Stomach smooth muscle (tissue), 2 donors: ENCODE results near the gene SYNPR.

ENCODE experiments used
- H3K27ac ChIP-seq: one replicate; pipeline ENCODE4 v1.7.0; 2013; ENCODE audit warnings: mild to moderate bottlenecking, low read length, inconsistent platforms
- H3K27me3 ChIP-seq, 2 donors: one replicate each; pipeline ENCODE4 v1.7.0; 2013; ENCODE audit warnings: low read length in 2 of 2; ENCODE audit not compliant: insufficient read depth in 2 of 2, control insufficient read depth in 1 of 2
- H3K36me3 ChIP-seq, 2 donors: one replicate each; pipeline ENCODE4 v1.7.0; 2013; ENCODE audit warnings: low read length in 2 of 2; ENCODE audit not compliant: control insufficient read depth in 2 of 2, insufficient read depth in 2 of 2
- H3K4me1 ChIP-seq: one replicate; pipeline ENCODE4 v1.7.0; 2013; ENCODE audit warnings: low read length; ENCODE audit not compliant: control insufficient read depth, insufficient read depth
- H3K4me3 ChIP-seq, 2 donors: one replicate each; pipeline ENCODE4 v1.7.0; 2013; ENCODE audit warnings: low read length in 2 of 2
- H3K9ac ChIP-seq, 2 donors: one replicate each; pipeline ENCODE4 v1.7.0; 2013; ENCODE audit warnings: low read length in 2 of 2, mild to moderate bottlenecking in 1 of 2
- H3K9me3 ChIP-seq, 2 donors: one replicate each; pipeline ENCODE4 v1.7.0; 2013; ENCODE audit warnings: low read length in 2 of 2; ENCODE audit not compliant: control insufficient read depth in 2 of 2
- donor health status: healthy.
- donor health status: Pancreatic carcinoma.

SYNPR gene

GRCh38 chr3:63493101-63493500 lies 215.0 kb downstream of the SYNPR start:
- Histone ChIP-seq H3K27ac (no peak overlapping the region), H3K9me3 (peaks cover 0 to 4% of the 10 kb centered on the region in 2 donors)

DNA sequence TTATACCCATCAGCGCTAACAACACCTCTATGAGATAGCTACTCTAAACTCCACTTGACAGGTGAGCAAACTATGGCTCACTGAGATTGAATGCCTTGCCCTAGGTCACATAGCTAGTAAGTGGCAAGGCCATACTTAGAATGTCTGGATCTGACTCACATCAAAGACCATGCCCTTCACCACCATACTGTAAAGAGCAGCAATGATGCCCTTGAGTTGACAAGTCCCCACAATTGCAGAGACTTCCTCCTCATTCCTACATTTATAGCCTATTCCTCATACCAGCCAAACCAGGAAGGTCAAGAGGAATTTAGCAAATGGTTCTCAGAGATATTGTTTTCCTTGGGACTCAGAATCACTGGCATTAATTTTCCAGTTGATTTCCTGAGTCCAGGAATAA lies 216.5 kb downstream of the SYNPR start:
- no peaks in the 10 kb centered on the region for H3K36me3 ChIP-seq
- no peak overlapping the region for H3K4me3 ChIP-seq
- peaks cover 0 to 4% of the 10 kb centered on the region in 2 donors for H3K9me3 ChIP-seq
- no peak overlapping the region for H3K9ac ChIP-seq
- no peaks in the 10 kb centered on the region for H3K4me1 ChIP-seq
- no peak overlapping the region for H3K27ac ChIP-seq
- H3K27me3 ChIP-seq: peaks cover 0 to 3% of the 10 kb centered on the region in 2 donors

More at GRCh38 chr3:63493101-63493500, 215.0 kb downstream of the SYNPR start:
- no peaks in the 10 kb centered on the region for H3K36me3 ChIP-seq
- no peaks in the 10 kb centered on the region for H3K4me1 ChIP-seq
- H3K27me3 ChIP-seq: peaks cover 0 to 3% of the 10 kb centered on the region in 2 donors
- no peak overlapping the region for H3K4me3 ChIP-seq
- H3K9ac ChIP-seq: no peak overlapping the region

DNA sequence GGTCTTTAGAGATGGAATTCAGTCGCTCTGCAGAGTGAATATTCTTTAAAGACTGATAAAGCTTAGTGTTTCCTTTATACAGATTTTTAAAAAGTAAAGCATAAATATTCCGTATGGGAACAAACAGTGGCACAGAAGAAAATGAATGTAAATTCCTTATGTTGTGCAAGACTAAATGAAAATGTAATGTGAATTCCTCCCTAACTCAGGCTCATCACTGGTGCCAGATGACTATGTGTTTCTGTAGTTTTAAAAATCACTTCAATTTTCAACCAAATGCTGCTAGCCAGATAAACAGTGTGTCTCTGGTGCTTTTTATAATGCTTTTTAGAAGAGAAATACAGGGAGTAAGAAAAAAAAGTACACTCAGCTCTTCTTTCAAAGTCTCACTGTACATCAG lies 219.5 kb downstream of the SYNPR start:
- no peak overlapping the region for H3K9ac ChIP-seq
- H3K9me3 ChIP-seq: peaks cover 0 to 4% of the 10 kb centered on the region in 2 donors
- no peaks in the 10 kb centered on the region for H3K36me3 ChIP-seq
- H3K27ac ChIP-seq: no peak overlapping the region
- no peak overlapping the region for H3K4me3 ChIP-seq
- peaks cover 0 to 3% of the 10 kb centered on the region in 2 donors for H3K27me3 ChIP-seq
- H3K4me1 ChIP-seq: no peaks in the 10 kb centered on the region

DNA sequence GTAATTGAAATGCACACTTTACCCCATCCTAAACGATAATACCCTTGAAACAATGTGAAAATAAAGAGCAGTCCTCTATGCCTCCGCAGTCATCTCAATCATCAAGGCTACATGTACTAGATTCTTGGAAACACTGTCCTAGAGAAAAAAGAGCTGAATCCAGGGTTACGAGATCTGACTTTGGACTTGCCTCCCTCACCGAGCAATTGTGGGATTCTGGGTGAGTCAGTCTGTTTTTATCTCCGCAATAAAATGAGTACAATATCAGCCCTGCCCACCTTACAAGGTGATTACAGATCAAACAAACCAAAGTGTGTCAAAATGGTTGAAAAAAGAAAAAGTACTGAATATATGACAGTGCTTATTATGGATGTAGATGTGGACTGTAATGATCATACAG lies 222.1 kb downstream of the SYNPR start:
- no peaks in the 10 kb centered on the region for H3K4me1 ChIP-seq
- H3K36me3 ChIP-seq: no peaks in the 10 kb centered on the region
- no peak overlapping the region for H3K9ac ChIP-seq
- no peaks in the 10 kb centered on the region for H3K9me3 ChIP-seq
- H3K27me3 ChIP-seq: peaks cover 0 to 3% of the 10 kb centered on the region in 2 donors
- no peak overlapping the region for H3K4me3 ChIP-seq
- H3K27ac ChIP-seq: no peak overlapping the region

DNA sequence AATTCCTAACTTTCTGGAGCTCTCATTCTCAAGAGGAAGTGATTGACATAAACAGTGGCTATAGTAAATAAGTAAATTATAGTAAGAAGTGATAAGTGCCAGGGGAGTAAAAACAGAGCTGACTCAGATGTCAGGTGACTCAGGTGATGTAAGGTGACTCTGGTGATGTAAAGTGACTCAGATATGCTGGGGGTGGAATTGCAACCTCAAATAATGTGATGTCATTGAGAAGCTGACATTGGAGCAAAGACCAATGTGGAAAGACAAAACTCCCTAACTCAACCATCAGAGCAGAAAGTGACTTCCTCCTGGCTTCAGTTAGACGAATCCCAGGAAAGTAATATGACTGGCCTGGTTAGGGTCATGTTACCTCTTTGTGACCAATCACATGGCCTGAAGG lies 230.2 kb downstream of the SYNPR start:
- no peaks in the 10 kb centered on the region for H3K27me3 ChIP-seq
- H3K4me3 ChIP-seq: no peak overlapping the region
- no peaks in the 10 kb centered on the region for H3K9me3 ChIP-seq
- no peaks in the 10 kb centered on the region for H3K36me3 ChIP-seq
- H3K27ac ChIP-seq: no peak overlapping the region
- no peak overlapping the region for H3K9ac ChIP-seq
- no peaks in the 10 kb centered on the region for H3K4me1 ChIP-seq

DNA sequence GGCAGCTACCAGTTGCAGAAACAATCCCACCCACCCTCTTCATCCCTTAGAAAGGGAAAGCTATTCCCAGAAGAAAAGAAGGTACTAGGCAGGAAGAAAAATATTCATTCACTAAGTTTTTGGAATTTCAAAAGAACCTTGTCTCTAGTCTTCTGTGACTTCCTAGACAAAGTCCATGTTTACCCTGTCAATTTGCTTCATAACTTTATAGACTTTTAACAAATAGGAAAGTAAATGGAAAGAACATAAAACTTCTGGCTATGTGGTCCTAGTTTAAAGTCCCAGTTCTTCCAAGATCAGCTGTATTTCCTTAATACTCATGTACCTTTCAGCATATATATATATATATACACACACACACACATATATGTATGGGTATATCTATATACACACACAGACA lies 230.7 kb downstream of the SYNPR start:
- H3K36me3 ChIP-seq: no peaks in the 10 kb centered on the region
- H3K27ac ChIP-seq: no peak overlapping the region
- H3K9me3 ChIP-seq: no peaks in the 10 kb centered on the region
- H3K4me3 ChIP-seq: no peak overlapping the region
- no peak overlapping the region for H3K9ac ChIP-seq
- H3K27me3 ChIP-seq: no peaks in the 10 kb centered on the region
- H3K4me1 ChIP-seq: no peaks in the 10 kb centered on the region

GRCh38 chr3:63513791-63514190 lies 235.7 kb downstream of the SYNPR start:
- H3K4me3 ChIP-seq: no peak overlapping the region
- no peak overlapping the region for H3K27ac ChIP-seq
- no peaks in the 10 kb centered on the region for H3K4me1 ChIP-seq
- H3K9ac ChIP-seq: no peak overlapping the region
- H3K27me3 ChIP-seq: no peaks in the 10 kb centered on the region
- H3K36me3 ChIP-seq: no peaks in the 10 kb centered on the region
- H3K9me3 ChIP-seq: no peaks in the 10 kb centered on the region

DNA sequence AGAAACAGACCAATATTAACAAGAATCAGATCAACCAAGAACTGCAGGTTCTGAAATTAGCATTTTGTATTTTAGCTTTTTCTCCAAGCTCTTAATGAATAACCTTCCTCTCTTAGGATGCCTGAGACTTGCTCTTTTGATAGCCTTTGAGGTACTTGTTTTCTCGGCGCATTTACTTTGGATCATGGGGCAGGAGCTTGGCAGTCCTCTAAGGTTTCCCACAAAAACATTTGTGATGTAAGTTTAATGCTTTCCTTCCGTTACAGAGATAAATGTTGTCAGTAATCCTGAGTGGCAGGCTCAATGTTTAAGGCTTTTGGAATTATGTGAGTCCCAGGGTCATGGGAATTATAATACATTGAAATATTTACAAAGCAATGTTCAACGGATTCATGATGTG lies 236.6 kb downstream of the SYNPR start:
- no peak overlapping the region for H3K9ac ChIP-seq
- H3K27me3 ChIP-seq: no peaks in the 10 kb centered on the region
- H3K27ac ChIP-seq: no peak overlapping the region
- no peaks in the 10 kb centered on the region for H3K4me1 ChIP-seq
- H3K36me3 ChIP-seq: no peaks in the 10 kb centered on the region
- H3K4me3 ChIP-seq: no peak overlapping the region
- H3K9me3 ChIP-seq: no peaks in the 10 kb centered on the region

DNA sequence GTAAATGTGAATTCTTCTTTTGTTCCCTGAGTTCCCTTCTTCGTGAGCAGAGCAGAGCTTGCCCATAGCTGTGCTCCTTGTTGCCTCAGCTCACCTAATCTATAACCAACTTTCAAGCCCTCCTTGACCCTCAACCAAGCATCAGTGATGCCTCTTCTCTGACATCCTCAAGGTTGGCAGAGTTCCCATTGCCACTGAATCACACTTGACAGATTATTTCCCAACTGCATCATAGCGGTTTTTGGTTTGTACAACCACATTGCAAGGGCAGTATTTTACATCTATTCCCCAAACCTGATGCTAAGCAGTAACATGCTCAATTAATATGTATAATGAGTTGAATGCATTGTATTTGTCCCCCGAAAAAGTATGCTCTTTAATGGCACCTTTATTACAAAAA lies 241.3 kb downstream of the SYNPR start:
- Histone ChIP-seq H3K9me3 (no peaks in the 10 kb centered on the region), H3K4me3 (no peak overlapping the region), H3K9ac (no peak overlapping the region), H3K27me3 (peaks cover 0 to 2% of the 10 kb centered on the region in 2 donors), H3K36me3 (no peaks in the 10 kb centered on the region), H3K4me1 (peaks cover 2% of the 10 kb centered on the region), H3K27ac (no peak overlapping the region)

- Histone ChIP-seq H3K9ac (no peak overlapping the region), H3K27me3 (peaks cover 0 to 2% of the 10 kb centered on the region in 2 donors), H3K9me3 (no peaks in the 10 kb centered on the region), H3K4me3 (no peak overlapping the region), H3K4me1 (peaks cover 2% of the 10 kb centered on the region), H3K27ac (no peak overlapping the region), H3K36me3 (no peaks in the 10 kb centered on the region)
These were observed 243.5 kb downstream of the SYNPR start for GRCh38 chr3:63521657-63522056.

- H3K27me3 ChIP-seq: peaks cover 0 to 2% of the 10 kb centered on the region in 2 donors
- H3K9me3 ChIP-seq: no peaks in the 10 kb centered on the region
- H3K27ac ChIP-seq: no peak overlapping the region
These were observed 245.0 kb downstream of the SYNPR start for GRCh38 chr3:63523100-63523499.

More at GRCh38 chr3:63523100-63523499, 245.0 kb downstream of the SYNPR start:
- Histone ChIP-seq H3K4me3 (no peak overlapping the region), H3K4me1 (peaks cover 2% of the 10 kb centered on the region), H3K9ac (no peak overlapping the region), H3K36me3 (no peaks in the 10 kb centered on the region)
